ENCODE measurements around the gene ADIPOR2.
"Not testable (repeated sequence)": the region's sequence is repeated elsewhere in the genome, so short reads cannot be mapped to it uniquely, and the experiment has no call there.

Gene ADIPOR2

DNA sequence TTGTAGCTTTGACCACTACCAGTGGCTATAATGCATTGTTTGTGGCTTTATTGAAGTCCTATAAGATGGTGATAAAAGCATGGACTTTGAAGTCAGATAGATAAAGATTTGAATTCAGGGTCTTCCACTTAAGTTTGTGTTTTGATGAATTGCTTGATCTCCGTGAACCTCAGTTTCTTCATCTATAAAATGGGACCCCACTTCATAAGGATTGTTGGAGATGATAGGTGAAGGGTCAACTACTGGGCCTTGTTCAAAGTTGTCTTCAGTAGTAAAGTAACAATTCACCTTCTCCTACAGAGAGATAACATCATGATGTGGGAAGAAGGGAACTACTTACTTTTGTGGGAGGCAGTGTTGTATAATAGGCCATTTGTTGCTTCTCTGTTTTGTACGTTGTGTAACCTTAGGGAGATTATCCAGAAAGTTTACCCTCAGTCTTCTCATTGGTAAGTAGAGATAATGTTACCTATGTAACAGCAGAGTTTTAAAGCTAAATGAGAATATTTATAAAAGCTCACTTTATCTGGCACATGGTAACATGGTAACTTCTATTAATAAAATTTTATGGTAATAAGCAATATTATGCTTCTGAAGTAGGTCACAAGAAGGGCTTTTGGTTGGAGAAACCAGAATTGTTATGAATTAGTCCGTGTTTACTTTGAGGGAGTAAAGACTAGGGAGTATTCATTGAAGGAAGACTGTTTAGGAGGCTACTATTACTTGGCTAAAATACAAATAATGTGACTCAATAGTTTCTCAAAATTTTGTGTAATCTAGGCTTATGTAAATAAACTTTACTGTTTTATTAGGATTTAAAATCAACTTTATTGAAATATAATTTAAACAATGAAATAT, 15.1 kb downstream of the ADIPOR2 start:
- no peak for DNase-seq (ENCODE audit: low spot score)

GRCh38 chr12:1706632-1706980, 15.7 kb downstream of the ADIPOR2 start:
- no peak for DNase-seq (ENCODE audit: low spot score)

DNA sequence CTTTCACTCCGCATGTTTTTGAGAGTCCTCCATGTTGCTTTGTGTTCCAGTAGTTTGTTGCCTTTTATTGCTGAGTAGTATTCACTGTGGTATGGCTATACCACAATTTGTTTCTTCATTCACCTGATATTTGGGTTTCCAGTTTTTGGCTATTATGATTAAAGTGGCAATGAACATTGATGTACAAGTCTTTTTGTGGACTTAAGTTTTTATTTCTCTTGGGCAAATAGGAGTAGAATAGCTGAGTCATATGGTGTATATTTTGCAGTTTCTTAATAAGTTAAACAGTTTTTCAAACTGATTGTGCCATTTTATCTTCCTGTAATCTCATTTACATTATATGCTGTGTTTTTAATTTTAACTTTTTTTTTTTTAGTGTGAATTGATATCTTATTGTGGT, 16.2 kb downstream of the ADIPOR2 start:
- DNase-seq (ENCODE audit: low spot score): no peak

- DNase-seq (ENCODE audit: low spot score): not testable (repeated sequence)
Measured at GRCh38 chr12:1709968-1710367, 19.1 kb downstream of the ADIPOR2 start.

DNA sequence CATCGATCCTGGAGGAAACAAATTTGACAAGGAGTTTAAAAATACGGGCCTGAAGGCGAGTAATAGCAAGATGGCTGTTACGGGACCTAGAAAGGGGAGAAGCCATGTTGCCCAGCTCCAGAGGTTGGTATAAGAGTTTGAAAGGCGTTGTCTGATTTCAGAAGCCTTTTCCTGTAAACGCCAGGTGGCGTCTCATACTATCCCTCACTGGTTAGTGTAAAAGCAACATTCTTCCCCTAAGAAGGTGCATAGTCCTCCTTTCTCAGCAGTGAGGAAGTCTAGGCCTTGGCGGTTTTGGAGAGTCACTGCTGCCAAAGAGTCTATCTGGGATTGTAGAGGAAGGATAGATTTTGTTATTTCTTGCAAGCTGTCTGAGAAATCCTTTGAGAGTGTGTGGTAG, 20.0 kb downstream of the ADIPOR2 start:
- not testable (repeated sequence) for DNase-seq (ENCODE audit: low spot score)

DNA sequence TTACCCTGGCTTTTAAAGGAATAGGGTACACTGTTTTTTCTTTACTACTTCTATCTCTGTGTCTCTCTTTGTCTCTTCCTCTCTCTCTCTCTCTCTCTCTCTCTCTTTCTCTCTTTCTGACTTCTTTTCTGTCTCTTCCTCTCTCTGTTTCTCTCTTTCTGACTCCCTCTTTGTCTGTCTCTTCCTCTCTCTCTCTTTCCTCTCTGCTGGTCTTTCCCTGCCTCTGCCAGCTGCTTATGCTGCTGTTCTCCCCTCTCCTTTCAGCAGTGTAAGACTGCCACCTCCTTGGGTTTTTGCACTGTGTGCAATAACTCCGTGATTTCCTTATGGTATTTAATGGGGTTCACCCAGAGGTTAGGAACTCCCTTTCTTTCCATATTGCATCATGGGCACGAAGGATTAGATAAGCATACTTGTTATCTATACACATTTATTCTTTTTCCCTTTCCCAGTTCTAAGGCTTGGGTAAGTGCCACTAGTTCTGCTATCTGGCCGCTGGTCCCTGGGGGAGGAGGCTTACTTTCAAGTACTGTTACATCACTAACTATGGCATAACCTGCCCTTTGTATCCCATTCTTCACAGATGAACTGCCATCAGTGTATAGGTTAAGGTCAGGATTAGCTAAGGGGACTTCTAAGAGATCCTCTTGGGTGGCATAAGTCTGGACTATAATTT, 20.8 kb downstream of the ADIPOR2 start:
- DNase-seq (ENCODE audit: low spot score): not testable (repeated sequence)

DNA sequence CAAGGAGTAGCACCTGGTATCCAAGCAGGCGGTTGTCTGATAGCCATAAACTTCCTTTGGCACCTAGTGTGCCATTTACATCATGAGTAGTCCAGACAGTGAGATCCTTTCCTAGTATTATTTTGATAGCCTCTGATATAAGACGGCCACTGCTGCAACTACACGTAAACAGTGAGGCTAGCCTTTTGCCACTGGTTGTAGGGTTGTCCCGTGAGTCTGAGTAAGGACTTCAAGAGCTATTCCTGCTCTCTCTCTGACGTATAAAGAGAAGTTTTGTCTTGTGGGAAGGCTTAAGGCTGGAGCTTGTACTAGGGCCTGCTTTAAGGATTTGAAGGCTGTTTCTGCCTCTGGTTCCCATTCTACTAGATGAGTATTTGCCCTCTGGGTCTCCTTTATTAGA, 21.4 kb downstream of the ADIPOR2 start:
- DNase-seq (ENCODE audit: low spot score): not testable (repeated sequence)

- not testable (repeated sequence) for DNase-seq (ENCODE audit: low spot score)
Measured at GRCh38 chr12:1712852-1713251, 22.0 kb downstream of the ADIPOR2 start.

GRCh38 chr12:1713783-1714348, 23.0 kb downstream of the ADIPOR2 start:
- DNase-seq (ENCODE audit: low spot score): not testable (repeated sequence)

GRCh38 chr12:1715459-1715858, 24.6 kb downstream of the ADIPOR2 start:
- not testable (repeated sequence) for DNase-seq (ENCODE audit: low spot score)

DNA sequence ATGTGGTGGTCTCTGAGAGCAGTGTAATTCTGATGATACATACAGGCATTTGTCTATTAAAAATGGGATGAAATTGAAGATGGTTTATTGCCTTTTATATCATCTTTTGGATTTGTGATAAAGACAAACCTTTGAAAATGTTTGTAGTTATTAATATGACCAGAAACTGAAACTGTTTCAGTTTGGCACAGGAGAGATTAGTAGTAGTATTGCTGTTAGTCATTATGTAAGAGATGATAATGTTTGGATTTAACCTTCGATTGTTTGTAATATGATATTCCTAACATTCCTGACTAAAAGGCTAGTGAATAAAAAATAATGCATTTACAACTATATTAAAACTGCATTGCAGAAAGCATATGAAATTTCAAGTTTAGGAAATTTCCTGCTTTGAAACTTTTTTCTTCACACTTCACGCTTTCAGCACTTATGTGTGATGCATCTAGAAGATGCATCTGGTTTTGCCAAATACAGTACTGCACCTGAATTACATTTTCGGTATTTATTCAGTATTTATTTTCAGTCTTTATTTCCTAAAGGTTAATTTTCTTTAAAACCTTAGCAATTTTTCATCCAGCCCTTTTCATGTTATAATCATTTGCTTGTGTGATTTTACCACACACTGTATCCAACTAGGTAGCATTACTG, 25.5 kb downstream of the ADIPOR2 start:
- DNase-seq (ENCODE audit: low spot score): no peak

- DNase-seq (ENCODE audit: low spot score): no peak
Measured at GRCh38 chr12:1716911-1717310, 26.0 kb downstream of the ADIPOR2 start.

DNA sequence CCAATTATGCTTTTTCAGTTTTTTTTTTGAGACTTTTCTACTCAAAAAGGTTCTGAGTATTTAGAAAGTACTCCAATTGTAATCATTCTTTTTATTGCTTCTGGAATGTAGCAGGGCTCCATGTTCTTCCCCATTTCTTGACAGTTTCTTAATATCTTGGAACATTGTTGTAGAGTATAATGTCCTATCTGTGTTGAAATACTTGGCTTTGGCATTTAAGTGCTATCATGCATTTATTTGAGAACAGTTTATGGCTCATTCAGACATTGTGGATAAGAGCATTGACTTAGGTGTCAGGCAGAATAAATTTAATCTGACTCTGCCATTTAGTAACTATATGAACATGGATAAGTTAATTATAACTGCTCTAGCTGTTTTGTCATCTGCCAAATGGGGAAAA, 28.3 kb downstream of the ADIPOR2 start:
- no peak for DNase-seq (ENCODE audit: low spot score)

DNA sequence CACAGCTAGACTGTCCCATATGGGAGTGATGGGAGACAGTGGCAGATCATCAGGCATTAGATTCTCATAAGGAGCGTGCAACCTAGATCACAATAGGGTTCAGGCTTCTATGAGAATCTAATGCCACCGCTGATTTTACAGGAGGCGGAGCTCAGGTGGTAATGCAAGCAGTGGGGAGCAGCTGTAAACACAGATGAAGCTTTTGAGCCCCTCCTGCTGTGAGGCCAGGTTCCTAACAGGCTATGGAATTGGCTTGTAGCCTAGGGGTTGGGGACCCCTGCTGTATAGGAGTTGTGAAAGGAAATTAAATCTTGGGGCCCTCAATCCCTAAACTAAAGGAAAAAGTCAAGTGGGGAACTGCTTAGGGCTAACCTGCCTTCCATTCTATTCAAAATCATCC, 29.6 kb downstream of the ADIPOR2 start:
- no peak for DNase-seq (ENCODE audit: low spot score)

DNA sequence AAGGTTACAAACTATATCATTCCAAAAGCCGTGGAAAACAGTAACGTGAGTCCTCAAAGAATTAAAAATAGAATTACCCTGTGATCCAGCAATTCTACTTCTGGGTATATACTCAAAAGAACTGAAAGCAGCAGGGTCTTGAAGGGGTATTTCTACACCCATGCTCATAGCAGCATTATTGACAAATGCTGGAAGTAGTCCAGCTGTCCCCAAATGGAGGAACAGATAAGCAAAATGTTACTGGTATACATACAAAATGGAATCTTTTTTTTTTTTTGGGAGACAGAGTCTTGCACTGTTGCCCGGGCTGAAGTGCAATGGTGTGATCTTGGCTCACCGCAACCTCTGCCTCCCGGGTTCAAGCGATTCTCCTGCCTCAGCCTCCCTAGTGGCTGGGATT, 32.9 kb downstream of the ADIPOR2 start:
- DNase-seq (ENCODE audit: low spot score): no peak

DNA sequence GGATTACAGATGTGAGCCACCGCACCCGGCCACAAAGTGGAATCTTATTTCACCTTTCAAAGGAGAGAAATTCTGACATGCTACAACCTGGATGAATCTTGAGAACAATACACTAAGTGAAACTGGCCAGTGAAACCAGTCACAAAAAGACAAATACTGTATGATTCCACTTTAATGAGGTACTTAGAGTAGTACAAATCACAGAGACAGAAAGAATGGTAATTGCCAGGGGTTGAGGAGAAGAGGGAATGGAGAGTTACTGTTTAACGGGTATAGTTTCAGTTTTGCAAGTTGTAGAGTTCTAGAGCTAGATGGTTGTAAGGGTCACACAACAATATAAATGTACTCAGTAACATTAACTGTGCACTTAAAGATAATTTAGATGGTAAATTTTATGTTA, 33.4 kb downstream of the ADIPOR2 start:
- DNase-seq (ENCODE audit: low spot score): no peak

- DNase-seq (ENCODE audit: low spot score): no peak
Measured at GRCh38 chr12:1726753-1727152, 35.9 kb downstream of the ADIPOR2 start.

DNA sequence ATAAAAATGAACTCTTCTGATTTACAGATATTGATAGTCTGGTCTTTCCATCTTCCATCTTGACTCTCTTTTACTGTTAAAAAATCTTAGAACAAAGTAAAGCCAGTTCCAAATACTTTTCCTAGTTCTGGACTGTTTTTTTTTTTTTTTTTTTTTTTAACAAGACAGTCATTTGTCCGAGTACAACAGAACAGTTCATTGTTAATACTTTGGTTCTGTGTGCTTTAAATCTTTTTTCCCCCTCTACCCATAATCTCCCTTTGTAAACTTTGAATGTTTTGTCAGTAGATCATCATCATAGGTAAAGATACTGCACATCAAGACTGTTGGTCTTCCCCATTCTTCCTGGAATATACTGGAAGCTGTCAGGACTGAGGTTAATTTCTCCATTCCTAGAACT, 38.0 kb downstream of the ADIPOR2 start:
- no peak for DNase-seq (ENCODE audit: low spot score)

- DNase-seq (ENCODE audit: low spot score): no peak
Measured at GRCh38 chr12:1731019-1731687, 40.3 kb downstream of the ADIPOR2 start.

DNA sequence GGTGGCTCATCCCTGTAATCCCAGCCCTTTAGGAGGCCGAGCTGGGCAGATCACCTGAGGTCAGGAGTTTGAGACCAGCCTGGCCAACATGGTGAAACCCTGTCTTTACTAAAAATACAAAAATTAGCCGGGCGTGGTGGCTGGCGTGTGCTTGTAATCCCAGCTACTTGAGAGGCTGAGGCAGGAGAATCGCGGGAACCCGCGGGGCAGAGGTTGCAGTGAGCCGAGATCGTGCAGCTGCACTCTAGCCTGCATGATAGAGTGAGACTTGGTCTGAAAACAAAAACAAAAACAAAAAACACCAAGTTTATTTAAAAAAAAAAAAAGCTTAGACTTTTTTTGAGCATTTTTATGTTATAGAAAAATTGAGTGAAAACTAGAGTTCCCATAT, 40.8 kb downstream of the ADIPOR2 start:
- DNase-seq (ENCODE audit: low spot score): not testable (repeated sequence)

DNA sequence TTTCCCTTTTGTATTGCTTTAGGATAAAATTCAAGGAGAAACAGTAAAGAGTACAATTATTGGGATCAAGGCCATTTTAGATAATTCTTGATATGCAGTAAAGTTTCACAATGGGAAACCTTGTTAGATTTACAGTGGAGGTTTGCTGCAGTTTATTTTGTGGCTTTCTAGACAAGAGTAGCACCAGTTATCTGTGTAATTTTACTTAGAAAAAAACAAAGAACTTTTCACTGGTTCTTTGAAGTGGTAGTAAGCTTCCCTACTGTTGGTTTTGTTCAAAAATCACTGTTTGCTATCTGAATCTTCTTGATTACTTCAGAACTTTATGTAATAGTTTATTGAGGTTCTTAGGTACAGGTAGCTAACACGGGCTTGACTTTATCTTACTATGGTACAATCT, 42.0 kb downstream of the ADIPOR2 start:
- DNase-seq (ENCODE audit: low spot score): no peak

- DNase-seq (ENCODE audit: low spot score): not testable (repeated sequence)
Measured at GRCh38 chr12:1733712-1734111, 42.8 kb downstream of the ADIPOR2 start.
